Gastroesophageal sphincter (tissue), 4 donors: ENCODE results near the gene PIAS2. TPM values are rescaled to one million over a fixed set of nuclear protein-coding genes. Genes with fewer than 3 reads are reported as not detected.
"Not testable (repeated sequence)": the region's sequence is repeated elsewhere in the genome, so short reads cannot be mapped to it uniquely, and the experiment has no call there.

Source experiments
- ATAC-seq: fragments of 150-250 bp; one replicate; pipeline ENCODE4 v1.9.1; 2016; ENCODE audit warnings: mild to moderate bottlenecking, moderate library complexity
- H3K27ac ChIP-seq, 4 donors: fragments of 200-600 bp; sonication (generic) in 3 of 4; 1 replicate in 3 of 4; 2 replicates in 1 of 4; pipeline ENCODE4 v1.5.1; 2016 to 2019
- H3K27me3 ChIP-seq: fragments of 200-600 bp; sonication (generic); one replicate; pipeline ENCODE4 v1.5.1; 2019
- H3K36me3 ChIP-seq, 2 donors: fragments of 200-600 bp; sonication (generic); one replicate each; pipeline ENCODE4 v1.5.1; 2019; ENCODE audit warnings: control low read depth in 1 of 2
- H3K4me1 ChIP-seq, 3 donors: fragments of 200-600 bp; sonication (generic); 1 replicate in 2 of 3; 2 replicates in 1 of 3; pipeline ENCODE4 v1.5.1; 2016 to 2019; ENCODE audit warnings: control low read depth in 2 of 3
- H3K4me3 ChIP-seq, 2 donors: fragments of 200-600 bp; sonication (generic); one replicate each; pipeline ENCODE4 v1.5.1; 2019; ENCODE audit warnings: mild to moderate bottlenecking in 1 of 2, moderate library complexity in 1 of 2
- H3K9me3 ChIP-seq, 3 donors: fragments of 200-600 bp; sonication (generic); one replicate each; pipeline ENCODE4 v1.5.1; 2017 to 2019; ENCODE audit warnings: control low read depth in 2 of 3
- CTCF ChIP-seq, 4 experiments: fragments of 200-600 bp in 2 of 4; fragments of 450-650 bp in 2 of 4; sonication (generic) in 1 of 4; IDR thresholded peaks; one replicate each; pipeline ENCODE4 v1.5.1; 2017 to 2019; ENCODE audit warnings: antibody characterized with exemption in 4 of 4, mild to moderate bottlenecking in 2 of 4, moderate library complexity in 2 of 4
- EP300 ChIP-seq: sonication (generic); formaldehyde crosslinking; IDR thresholded peaks from one replicate; pipeline ENCODE4 v1.6.1; 2017; ENCODE audit warnings: antibody characterized with exemption, mild to moderate bottlenecking
- POLR2A ChIP-seq, 2 donors: fragments of 450-650 bp; IDR thresholded peaks; one replicate each; pipeline ENCODE4 v1.6.1; 2017; ENCODE audit warnings: antibody characterized with exemption in 2 of 2, mild to moderate bottlenecking in 2 of 2, moderate library complexity in 1 of 2
- POLR2AphosphoS5 ChIP-seq: sonication (generic); formaldehyde crosslinking; IDR thresholded peaks from one replicate; pipeline ENCODE4 v1.6.1; 2017; ENCODE audit warnings: antibody characterized with exemption
- WGBS, 2 donors: methylation state at CpG; one replicate each; pipeline ENCODE4 v1.1.5; 2018; ENCODE audit warnings: low coverage in 1 of 2; 5-methylcytosine and 5-hydroxymethylcytosine counted together
- total RNA-seq, 4 donors: library from RNA; depleted of rRNA; stranded (reverse); fragments of >200 nt; gene quantifications; one replicate each; pipeline ENCODE4 v1.1.0, GENCODE V29; 2016

The PIAS2 gene
- total RNA-seq, 4 donors from 2014 or later, result 26.4 to 31.0 (median 28.1) TPM

DNA sequence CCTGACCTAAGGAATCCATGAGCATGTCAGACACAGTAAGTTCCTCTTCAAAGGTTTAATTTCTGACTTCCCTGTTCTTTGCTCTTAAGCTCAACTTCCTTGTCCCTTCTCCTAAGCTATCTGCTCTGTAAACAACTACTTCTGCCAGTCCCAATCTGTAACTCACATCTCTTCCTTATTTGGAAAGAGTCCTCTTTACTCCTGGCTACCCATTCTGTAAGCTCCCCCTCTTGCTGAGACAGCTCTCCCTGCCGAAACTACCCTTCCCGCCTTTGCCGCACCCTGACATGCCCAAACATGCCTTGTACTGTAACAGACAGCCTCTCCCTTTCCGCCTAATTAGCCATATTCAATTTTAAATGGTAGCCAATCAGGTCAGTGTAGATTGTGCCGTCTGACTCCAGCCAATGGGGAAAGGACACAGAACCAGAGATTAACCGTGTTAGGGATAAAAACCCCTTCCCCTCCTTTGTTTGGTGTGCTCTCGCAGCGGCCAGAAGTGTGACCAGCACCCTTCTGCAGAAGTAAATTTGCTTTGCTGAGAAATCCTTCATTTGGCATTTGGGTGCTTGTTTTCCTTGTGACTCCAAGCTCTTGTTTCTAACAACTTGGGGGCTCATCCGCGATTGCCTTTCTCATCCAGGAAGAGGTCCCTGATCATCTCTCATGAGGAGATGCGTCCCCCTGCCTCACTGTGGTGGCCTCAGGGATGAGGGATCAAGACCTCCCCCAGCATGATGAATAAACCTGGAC, 49.0 kb downstream of the PIAS2 start:
- Histone ChIP-seq H3K27me3 (no peaks in the 10 kb centered on the region), H3K4me1 (no peaks in the 10 kb centered on the region), H3K36me3 (peaks cover 0 to 17% of the 10 kb centered on the region in 2 donors), H3K27ac (no peak overlapping the region), H3K4me3 (no peak overlapping the region), H3K9me3 (peaks cover 0 to 20% (median 1%) of the 10 kb centered on the region in 3 donors)
- 80 to 94% methylated on average over 3 to 7 of the region's 11 CpGs for WGBS, 2 donors
- TF ChIP-seq EP300, result no peak
- TF ChIP-seq POLR2A (IDR thresholded peaks at IDR 0.05), result no peak
- no peak for TF ChIP-seq POLR2AphosphoS5
- TF ChIP-seq CTCF (IDR thresholded peaks at IDR 0.05), result no peak
- no peak for ATAC-seq

GRCh38 chr18:46867367-46868143, 49.8 kb downstream of the PIAS2 start:
- H3K36me3 ChIP-seq, result peaks cover 0 to 20% of the 10 kb centered on the region in 2 donors
- H3K27ac ChIP-seq, result no peak overlapping the region
- no peak for ATAC-seq

GRCh38 chr18:46866523-46866922, 50.8 kb downstream of the PIAS2 start:
- no peaks in the 10 kb centered on the region for H3K27me3 ChIP-seq
- H3K27ac ChIP-seq, result no peak overlapping the region
- H3K9me3 ChIP-seq, result peaks cover 0 to 20% (median 1%) of the 10 kb centered on the region in 3 donors
- no peak for ATAC-seq
- no peaks in the 10 kb centered on the region for H3K4me1 ChIP-seq
- TF ChIP-seq EP300 (no peak), POLR2A (IDR thresholded peaks at IDR 0.05) (no peak), POLR2AphosphoS5 (no peak), CTCF (IDR thresholded peaks at IDR 0.05) (no peak)
- H3K4me3 ChIP-seq, result no peak overlapping the region
- WGBS, 2 donors, result 71 to 83% methylated on average over 2 of the region's 2 CpGs
- peaks cover 0 to 17% of the 10 kb centered on the region in 2 donors for H3K36me3 ChIP-seq

More at GRCh38 chr18:46867367-46868143, 49.8 kb downstream of the PIAS2 start:
- TF ChIP-seq POLR2A (IDR thresholded peaks at IDR 0.05) (no peak), CTCF (IDR thresholded peaks at IDR 0.05) (no peak), POLR2AphosphoS5 (no peak), EP300 (no peak)
- no peaks in the 10 kb centered on the region for H3K27me3 ChIP-seq
- peaks cover 0 to 20% (median 1%) of the 10 kb centered on the region in 3 donors for H3K9me3 ChIP-seq
- no peaks in the 10 kb centered on the region for H3K4me1 ChIP-seq
- H3K4me3 ChIP-seq, result no peak overlapping the region

DNA sequence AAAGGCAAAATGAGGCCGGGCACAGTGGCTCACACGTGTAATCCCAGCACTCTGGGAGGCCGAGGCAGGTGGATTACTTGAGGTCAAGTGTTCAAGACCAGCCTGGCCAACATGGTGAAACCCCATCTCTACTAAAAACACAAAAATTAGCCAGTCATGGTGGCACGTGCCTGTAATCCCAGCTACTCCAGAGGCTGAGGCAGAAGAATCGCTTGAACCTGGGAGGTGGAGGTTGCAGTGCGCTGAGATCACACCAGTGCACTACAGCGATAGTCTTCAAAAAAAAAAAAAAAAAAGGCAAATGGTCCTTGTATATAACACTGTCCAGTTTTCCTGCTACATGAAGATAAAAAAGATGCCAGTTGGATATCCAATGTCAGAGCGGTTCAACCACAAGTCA, 52.1 kb downstream of the PIAS2 start:
- not testable (repeated sequence) for H3K27ac ChIP-seq, H3K4me3 ChIP-seq, H3K27me3 ChIP-seq, ATAC-seq, H3K4me1 ChIP-seq
- WGBS, 2 donors, result 94 to 100% methylated on average over 6 to 7 of the region's 8 CpGs
- Histone ChIP-seq H3K9me3 (peaks cover 0 to 20% (median 1%) of the 10 kb centered on the region in 3 donors), H3K36me3 (peaks cover 0 to 17% of the 10 kb centered on the region in 2 donors)

DNA sequence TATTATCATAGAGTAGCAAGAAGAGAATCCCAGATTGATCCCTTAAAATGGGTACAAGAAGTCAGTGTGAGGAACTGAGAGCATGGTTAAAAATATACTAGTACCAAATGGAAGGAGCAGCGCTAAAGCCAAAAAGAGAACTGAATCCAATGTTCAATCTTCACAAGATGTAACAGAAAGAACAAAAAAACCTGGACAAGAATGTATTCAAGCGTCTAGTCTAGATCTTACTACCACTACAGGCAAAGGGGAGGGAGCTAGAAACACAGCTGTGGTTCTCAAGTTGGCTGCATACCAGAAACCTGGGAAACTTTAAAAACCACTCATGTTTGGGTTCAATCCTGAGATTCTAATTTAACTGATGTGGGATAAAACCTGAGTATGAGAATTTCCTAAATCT, 57.5 kb downstream of the PIAS2 start:
- WGBS, 2 donors, result 69 to 88% methylated on average over 2 of the region's 2 CpGs
- no peak for ATAC-seq
- TF ChIP-seq EP300 (no peak), POLR2AphosphoS5 (no peak), POLR2A (IDR thresholded peaks at IDR 0.05) (no peak), CTCF (IDR thresholded peaks at IDR 0.05) (no peak)

More for the DNA sequence above, 57.5 kb downstream of the PIAS2 start:
- no peaks in the 10 kb centered on the region for H3K9me3 ChIP-seq
- H3K27me3 ChIP-seq, result no peaks in the 10 kb centered on the region
- H3K36me3 ChIP-seq, result peaks cover 0 to 15% of the 10 kb centered on the region in 2 donors
- no peaks in the 10 kb centered on the region for H3K4me1 ChIP-seq
- H3K4me3 ChIP-seq, result no peak overlapping the region
- no peak overlapping the region for H3K27ac ChIP-seq
